Measurements from ENCODE around the gene AP2A1.

Gene AP2A1

DNA sequence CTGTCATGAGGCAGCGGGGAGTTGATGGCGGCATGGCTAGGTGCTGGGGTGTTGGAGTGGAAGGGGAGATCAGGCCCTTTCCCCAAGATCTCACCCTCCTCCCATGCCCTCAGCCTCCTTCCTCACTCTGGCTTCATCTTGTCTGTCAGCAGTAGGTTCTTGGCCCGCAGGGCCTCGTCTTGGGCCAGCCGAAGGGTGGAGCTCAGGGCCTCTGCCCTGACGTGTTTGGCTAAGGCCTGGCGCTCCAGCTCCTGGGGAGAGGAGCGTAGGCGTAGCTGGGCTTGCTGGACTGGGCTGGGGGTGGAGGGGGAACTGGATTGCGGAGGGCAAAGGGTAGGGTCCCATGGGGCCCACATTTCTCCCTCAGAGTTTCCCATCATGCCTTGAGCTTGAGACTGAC is 26.9 kb upstream of the AP2A1 start:
- no peak overlapping the region for H4K8ac ChIP-seq (ENCODE audit: low read depth, low read length)
- no peak overlapping the region for H2AFZ ChIP-seq (ENCODE audit: insufficient read depth, low read length, poor library complexity)
- H3K79me2 ChIP-seq (ENCODE audit: control insufficient read depth, insufficient read depth, low read length, poor library complexity) = no peaks in the 10 kb centered on the region
- H3K9me3 ChIP-seq (ENCODE audit: insufficient read depth, low read depth, low read length) = no peaks in the 10 kb centered on the region
- no peak overlapping the region for H2BK5ac ChIP-seq (ENCODE audit: low read depth, low read length, poor library complexity)
- no peak overlapping the region for H3K4me3 ChIP-seq (ENCODE audit: low read depth, low read length)
- DNase-seq = no peak
- H3K27me3 ChIP-seq (ENCODE audit: insufficient read depth, low read length) = no peaks in the 10 kb centered on the region
- H2AK5ac ChIP-seq (ENCODE audit: low read length) = no peak overlapping the region
- no CpG with 5 or more reads among the region's 10 CpGs for WGBS (ENCODE audit: extremely low coverage, insufficient coverage, insufficient read length)
- no peak overlapping the region for H3K23ac ChIP-seq (ENCODE audit: low read length)
- H3K79me1 ChIP-seq (ENCODE audit: low read length) = no peaks in the 10 kb centered on the region
- no peak overlapping the region for H3K9ac ChIP-seq (ENCODE audit: low read length)
- no peak overlapping the region for H3K4ac ChIP-seq (ENCODE audit: low read depth, low read length)
- H4K12ac ChIP-seq (ENCODE audit: low read depth, low read length) = no peak overlapping the region
- H3K18ac ChIP-seq (ENCODE audit: low read length) = no peak overlapping the region
- H4K91ac ChIP-seq (ENCODE audit: low read depth, low read length) = no peak overlapping the region
- H3K36me3 ChIP-seq (ENCODE audit: control insufficient read depth in 1 of 2, insufficient read depth in 2 of 2, low read length in 2 of 2) = no peaks in the 10 kb centered on the region
- H3K4me1 ChIP-seq (ENCODE audit: control insufficient read depth in 1 of 2, insufficient read depth in 2 of 2, low read length in 2 of 2) = no peaks in the 10 kb centered on the region
- no peak overlapping the region for H2BK120ac ChIP-seq (ENCODE audit: insufficient read depth, low read length, poor library complexity)
- no peak overlapping the region for H3K27ac ChIP-seq (ENCODE audit: low read depth, low read length)
- H3K4me2 ChIP-seq (ENCODE audit: low read length) = no peak overlapping the region
- H2BK12ac ChIP-seq (ENCODE audit: low read length) = no peak overlapping the region
- no peak overlapping the region for H3K14ac ChIP-seq (ENCODE audit: low read length)

DNA sequence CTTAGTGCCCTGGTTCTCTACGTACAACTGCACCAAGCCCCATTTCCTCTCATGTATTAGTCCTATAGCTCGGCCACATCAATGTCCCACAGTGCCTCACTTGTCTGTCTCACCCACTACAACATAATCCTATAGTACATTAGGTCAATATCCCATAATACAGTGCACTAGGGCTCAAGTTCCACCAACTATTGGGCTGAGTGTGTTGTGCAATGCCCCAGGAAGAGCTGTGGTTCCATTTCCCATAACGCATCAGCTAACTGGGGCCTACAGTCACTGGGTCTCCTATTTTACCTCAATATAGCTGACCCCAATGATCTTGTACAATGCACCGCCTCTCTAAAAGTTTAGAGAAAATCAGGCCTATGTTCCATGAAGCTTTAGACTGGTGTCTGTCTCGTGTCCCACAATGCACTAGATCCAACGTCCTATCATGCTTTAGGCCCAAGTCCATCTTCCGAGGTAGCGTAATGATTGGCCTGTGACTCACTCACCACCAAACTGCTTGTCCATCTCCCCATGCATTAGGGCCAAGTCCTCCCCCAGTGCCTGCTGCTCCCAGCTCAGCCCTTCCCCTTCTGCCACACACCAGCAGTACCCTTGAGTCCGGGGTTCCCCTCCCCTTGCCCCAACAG is 25.5 kb upstream of the AP2A1 start:
- H2BK5ac ChIP-seq (ENCODE audit: low read depth, low read length, poor library complexity) = no peak overlapping the region
- H3K23ac ChIP-seq (ENCODE audit: low read length) = no peak overlapping the region
- no peak overlapping the region for H2AK5ac ChIP-seq (ENCODE audit: low read length)
- H3K4ac ChIP-seq (ENCODE audit: low read depth, low read length) = no peak overlapping the region
- no peak overlapping the region for H3K9ac ChIP-seq (ENCODE audit: low read length)
- no peak overlapping the region for H4K8ac ChIP-seq (ENCODE audit: low read depth, low read length)
- no peaks in the 10 kb centered on the region for H3K4me1 ChIP-seq (ENCODE audit: control insufficient read depth in 1 of 2, insufficient read depth in 2 of 2, low read length in 2 of 2)
- no peaks in the 10 kb centered on the region for H3K79me1 ChIP-seq (ENCODE audit: low read length)
- no peak overlapping the region for H3K18ac ChIP-seq (ENCODE audit: low read length)
- no peak overlapping the region for H4K91ac ChIP-seq (ENCODE audit: low read depth, low read length)
- H3K9me3 ChIP-seq (ENCODE audit: insufficient read depth, low read depth, low read length) = peaks cover 6% of the 10 kb centered on the region
- no peak overlapping the region for H3K4me3 ChIP-seq (ENCODE audit: low read depth, low read length)
- H3K4me2 ChIP-seq (ENCODE audit: low read length) = no peak overlapping the region
- no peaks in the 10 kb centered on the region for H3K36me3 ChIP-seq (ENCODE audit: control insufficient read depth in 1 of 2, insufficient read depth in 2 of 2, low read length in 2 of 2)
- DNase-seq = no peak
- H3K27me3 ChIP-seq (ENCODE audit: insufficient read depth, low read length) = no peaks in the 10 kb centered on the region
- H3K27ac ChIP-seq (ENCODE audit: low read depth, low read length) = no peak overlapping the region
- no peak overlapping the region for H2BK120ac ChIP-seq (ENCODE audit: insufficient read depth, low read length, poor library complexity)
- H3K79me2 ChIP-seq (ENCODE audit: control insufficient read depth, insufficient read depth, low read length, poor library complexity) = no peaks in the 10 kb centered on the region
- H4K12ac ChIP-seq (ENCODE audit: low read depth, low read length) = no peak overlapping the region
- no peak overlapping the region for H2BK12ac ChIP-seq (ENCODE audit: low read length)
- H2AFZ ChIP-seq (ENCODE audit: insufficient read depth, low read length, poor library complexity) = no peak overlapping the region
- no CpG with 5 or more reads among the region's 9 CpGs for whole genome bisulfite sequencing (ENCODE audit: extremely low coverage, insufficient coverage, insufficient read length)
- no peak overlapping the region for H3K14ac ChIP-seq (ENCODE audit: low read length)

DNA sequence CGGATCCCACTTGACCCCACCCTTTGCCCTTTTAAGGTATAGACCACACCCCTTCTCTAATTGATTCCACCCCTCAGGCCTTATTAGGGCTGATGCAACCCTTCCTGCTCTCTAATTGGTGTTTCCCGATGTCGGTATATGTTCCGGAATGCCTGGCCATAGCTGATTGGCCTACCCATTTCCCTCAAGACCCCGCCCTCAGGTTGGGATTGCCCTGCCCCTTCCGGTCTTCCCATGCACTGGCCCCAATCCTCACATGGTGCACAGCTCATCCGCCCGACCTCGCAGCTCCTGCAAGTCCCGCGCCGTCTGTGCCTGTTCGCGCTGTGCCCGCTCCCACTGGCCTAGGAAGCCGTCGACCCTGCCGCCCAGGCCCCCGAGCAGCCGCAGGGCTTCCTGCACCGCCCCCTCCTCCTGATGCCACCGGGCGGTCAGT is 21.8 kb upstream of the AP2A1 start:
- Histone ChIP-seq H3K36me3 (ENCODE audit: control insufficient read depth in 1 of 2, insufficient read depth in 2 of 2, low read length in 2 of 2) (no peaks in the 10 kb centered on the region), H3K4me3 (ENCODE audit: low read depth, low read length) (no peak overlapping the region), H3K14ac (ENCODE audit: low read length) (no peak overlapping the region), H4K91ac (ENCODE audit: low read depth, low read length) (no peak overlapping the region), H3K4me2 (ENCODE audit: low read length) (no peak overlapping the region), H3K9me3 (ENCODE audit: insufficient read depth, low read depth, low read length) (peaks cover 9% of the 10 kb centered on the region), H3K4ac (ENCODE audit: low read depth, low read length) (no peak overlapping the region), H3K4me1 (ENCODE audit: control insufficient read depth in 1 of 2, insufficient read depth in 2 of 2, low read length in 2 of 2) (no peaks in the 10 kb centered on the region), H3K18ac (ENCODE audit: low read length) (no peak overlapping the region), H3K9ac (ENCODE audit: low read length) (no peak overlapping the region), H3K23ac (ENCODE audit: low read length) (no peak overlapping the region), H3K79me2 (ENCODE audit: control insufficient read depth, insufficient read depth, low read length, poor library complexity) (no peaks in the 10 kb centered on the region), H3K27me3 (ENCODE audit: insufficient read depth, low read length) (no peaks in the 10 kb centered on the region), H3K79me1 (ENCODE audit: low read length) (no peaks in the 10 kb centered on the region), H4K8ac (ENCODE audit: low read depth, low read length) (no peak overlapping the region), H4K12ac (ENCODE audit: low read depth, low read length) (no peak overlapping the region), H2AFZ (ENCODE audit: insufficient read depth, low read length, poor library complexity) (no peak overlapping the region), H2AK5ac (ENCODE audit: low read length) (no peak overlapping the region), H2BK12ac (ENCODE audit: low read length) (no peak overlapping the region), H2BK120ac (ENCODE audit: insufficient read depth, low read length, poor library complexity) (no peak overlapping the region), H3K27ac (ENCODE audit: low read depth, low read length) (no peak overlapping the region), H2BK5ac (ENCODE audit: low read depth, low read length, poor library complexity) (no peak overlapping the region)
- no peak for DNase-seq
- whole genome bisulfite sequencing (ENCODE audit: extremely low coverage, insufficient coverage, insufficient read length) = no CpG with 5 or more reads among the region's 23 CpGs

DNA sequence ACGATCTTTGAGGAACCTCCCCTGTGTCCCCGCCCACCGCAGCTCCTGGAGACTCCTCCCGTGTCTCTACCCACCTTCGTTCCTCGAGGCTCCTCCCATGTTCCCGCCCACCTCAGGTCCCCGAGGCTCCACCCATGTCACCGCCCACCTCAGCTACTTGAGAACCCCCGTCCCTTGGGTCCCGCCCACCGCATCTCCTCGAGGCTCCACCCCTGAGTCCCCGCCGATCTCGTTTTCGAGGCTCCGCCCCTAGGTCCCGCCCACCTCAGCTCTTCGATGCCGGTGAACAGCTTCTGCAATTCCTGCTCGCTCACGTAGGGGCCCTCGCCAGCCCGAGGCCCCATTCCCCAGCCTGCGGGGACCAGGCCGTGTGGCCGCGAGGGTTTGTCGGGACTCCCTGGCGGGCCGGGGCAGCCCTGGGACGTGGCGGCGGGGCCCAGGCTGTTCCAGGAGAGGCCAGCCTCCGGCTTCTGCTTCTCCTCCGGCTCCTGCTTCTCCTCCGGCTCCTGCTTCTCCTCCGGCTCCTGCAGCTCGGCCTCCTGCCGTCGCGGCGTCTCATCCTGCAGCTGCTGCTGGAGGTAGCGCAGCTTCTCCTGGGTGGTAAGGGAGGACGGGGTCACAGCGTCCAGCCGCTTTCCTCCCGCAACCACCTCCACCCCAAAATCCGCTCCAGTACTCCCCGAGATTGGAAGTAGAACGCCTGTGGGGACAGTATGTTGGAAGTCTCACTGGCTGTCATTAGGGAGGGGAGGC is 20.4 kb upstream of the AP2A1 start:
- Histone ChIP-seq H2BK12ac (ENCODE audit: low read length) (no peak overlapping the region), H3K79me2 (ENCODE audit: control insufficient read depth, insufficient read depth, low read length, poor library complexity) (no peaks in the 10 kb centered on the region), H2BK5ac (ENCODE audit: low read depth, low read length, poor library complexity) (no peak overlapping the region), H4K91ac (ENCODE audit: low read depth, low read length) (no peak overlapping the region), H3K14ac (ENCODE audit: low read length) (no peak overlapping the region), H3K18ac (ENCODE audit: low read length) (no peak overlapping the region), H3K27ac (ENCODE audit: low read depth, low read length) (no peak overlapping the region), H2AFZ (ENCODE audit: insufficient read depth, low read length, poor library complexity) (no peak overlapping the region), H3K23ac (ENCODE audit: low read length) (no peak overlapping the region), H2BK120ac (ENCODE audit: insufficient read depth, low read length, poor library complexity) (no peak overlapping the region), H3K4ac (ENCODE audit: low read depth, low read length) (no peak overlapping the region), H4K8ac (ENCODE audit: low read depth, low read length) (no peak overlapping the region), H3K27me3 (ENCODE audit: insufficient read depth, low read length) (no peaks in the 10 kb centered on the region), H3K9ac (ENCODE audit: low read length) (no peak overlapping the region), H3K4me1 (ENCODE audit: control insufficient read depth in 1 of 2, insufficient read depth in 2 of 2, low read length in 2 of 2) (no peaks in the 10 kb centered on the region), H2AK5ac (ENCODE audit: low read length) (no peak overlapping the region), H4K12ac (ENCODE audit: low read depth, low read length) (no peak overlapping the region), H3K36me3 (ENCODE audit: control insufficient read depth in 1 of 2, insufficient read depth in 2 of 2, low read length in 2 of 2) (no peaks in the 10 kb centered on the region), H3K79me1 (ENCODE audit: low read length) (no peaks in the 10 kb centered on the region), H3K4me3 (ENCODE audit: low read depth, low read length) (no peak overlapping the region), H3K4me2 (ENCODE audit: low read length) (no peak overlapping the region), H3K9me3 (ENCODE audit: insufficient read depth, low read depth, low read length) (peaks cover 9% of the 10 kb centered on the region)
- WGBS (ENCODE audit: extremely low coverage, insufficient coverage, insufficient read length) = no CpG with 5 or more reads among the region's 52 CpGs
- peak; percentile 98 to 99 for DNase-seq
